B cell (primary cell): ENCODE data around the gene SETBP1. TPM values are rescaled to one million over a fixed set of nuclear protein-coding genes. Genes with fewer than 3 reads are reported as not detected.

Experiments
- ATAC-seq: fragments of 200-7000 bp; cut with Tn5 transposase; one replicate; pipeline ENCODE4 v1.10.0; 2021; ENCODE audit warnings: low read depth, mild to moderate bottlenecking, moderate number of reproducible peaks, moderate library complexity
- CTCF ChIA-PET: fragments of 350-600 bp; sonication (Branson Sonifier 250); formaldehyde crosslinking; loops from one replicate; lab custom pipeline; 2021; ENCODE audit warnings: antibody characterized with exemption, inconsistent platforms; lab: Charles Lee
- POLR2A ChIA-PET: fragments of 350-600 bp; sonication (Branson Sonifier 250); formaldehyde crosslinking; loops from one replicate; lab custom pipeline; 2021; ENCODE audit warnings: antibody characterized with exemption; lab: Charles Lee
- DNase-seq: peaks from one replicate; pipeline ENCODE4 v3.0.0; 2013
- H2AFZ ChIP-seq: 2 replicates; pipeline ENCODE4 v1.6.1; 2012; ENCODE audit warnings: mild to moderate bottlenecking, low read depth, low read length; ENCODE audit not compliant: insufficient read depth, poor library complexity, severe bottlenecking
- H3K27ac ChIP-seq, 2 donors: 1 replicate in 1 of 2; 2 replicates in 1 of 2; pipeline ENCODE4 v1.5.1; 2012 to 2013; ENCODE audit warnings: low read length in 2 of 2, mild to moderate bottlenecking in 2 of 2, moderate library complexity in 1 of 2
- H3K27me3 ChIP-seq, 4 experiments: fragments of 200-600 bp in 1 of 4; sonication (generic) in 1 of 4; replicated peaks in 1 of 4; 1 replicate in 2 of 4; 2 replicates in 2 of 4; pipeline versions ENCODE4 v1.6.1 to v1.7.0; 2013 to 2016; ENCODE audit warnings: low read length in 3 of 4, mild to moderate bottlenecking in 2 of 4, mixed read lengths in 1 of 4, moderate library complexity in 1 of 4; ENCODE audit not compliant: insufficient read depth in 4 of 4, control insufficient read depth in 3 of 4; ENCODE audit errors: control extremely low read depth in 1 of 4
- H3K36me3 ChIP-seq, 2 experiments: replicated peaks in 1 of 2; 1 replicate in 1 of 2; 2 replicates in 1 of 2; pipeline versions ENCODE4 v1.6.1 to v1.7.1; 2013; ENCODE audit warnings: low read length in 1 of 2; ENCODE audit not compliant: insufficient read depth in 2 of 2, control insufficient read depth in 1 of 2; ENCODE audit errors: control extremely low read depth in 1 of 2, extremely low read depth in 1 of 2
- H3K4me1 ChIP-seq, 2 donors: fragments of 200-600 bp in 1 of 2; sonication (generic) in 1 of 2; 1 replicate in 1 of 2; 2 replicates in 1 of 2; pipeline versions ENCODE4 v1.5.1 to v1.6.1; 2013 to 2017; ENCODE audit warnings: low read length in 2 of 2; ENCODE audit not compliant: control insufficient read depth in 2 of 2, insufficient read depth in 2 of 2
- H3K4me2 ChIP-seq: replicated peaks from 2 replicates; pipeline ENCODE3; 2012; ENCODE audit warnings: mild to moderate bottlenecking, low read depth, low read length; ENCODE audit not compliant: poor library complexity, severe bottlenecking
- H3K4me3 ChIP-seq, 5 experiments: fragments of 200-600 bp in 1 of 5; sonication (generic) in 1 of 5; 1 replicate in 3 of 5; 2 replicates in 2 of 5; pipeline versions ENCODE4 v1.5.1 to v1.7.0; 2011 to 2016; ENCODE audit warnings: low read length in 4 of 5, mild to moderate bottlenecking in 4 of 5, low read depth in 2 of 5, control low read depth in 1 of 5, moderate library complexity in 1 of 5; ENCODE audit not compliant: insufficient read depth in 1 of 5; ENCODE audit errors: control extremely low read depth in 1 of 5, extremely low read depth in 1 of 5
- H3K79me2 ChIP-seq: fragments of 200-600 bp; sonication (generic); one replicate; pipeline ENCODE4 v1.6.0; 2016; ENCODE audit warnings: low read length; ENCODE audit not compliant: control insufficient read depth, insufficient read depth
- H3K9ac ChIP-seq: fragments of 200-600 bp; sonication (generic); 2 replicates; pipeline ENCODE4 v1.6.1; 2017; ENCODE audit warnings: mild to moderate bottlenecking, low read length, moderate library complexity
- H3K9me3 ChIP-seq, 3 donors: one replicate each; pipeline versions ENCODE4 v1.6.1 to v1.7.1; 2013; ENCODE audit warnings: low read length in 2 of 3; ENCODE audit not compliant: control insufficient read depth in 2 of 3, insufficient read depth in 1 of 3; ENCODE audit errors: control extremely low read depth in 1 of 3
- H4K20me1 ChIP-seq: 2 replicates; pipeline ENCODE4 v1.6.0; 2012; ENCODE audit warnings: mild to moderate bottlenecking, low read length; ENCODE audit not compliant: insufficient read depth, control insufficient read depth, poor library complexity, severe bottlenecking
- H3K27ac Mint-ChIP-seq: one replicate; pipeline ENCODE4 v1.8.0; 2021; ENCODE audit warnings: mixed read lengths
- H3K27me3 Mint-ChIP-seq: one replicate; pipeline ENCODE4 v1.8.0; 2021; ENCODE audit warnings: mixed read lengths
- H3K4me1 Mint-ChIP-seq: one replicate; pipeline ENCODE4 v1.8.0; 2021; ENCODE audit warnings: mixed read lengths
- H3K4me3 Mint-ChIP-seq: one replicate; pipeline ENCODE4 v1.8.0; 2021; ENCODE audit warnings: mixed read lengths
- H3K9me3 Mint-ChIP-seq: one replicate; pipeline ENCODE4 v1.8.0; 2022; ENCODE audit warnings: mixed read lengths; ENCODE audit not compliant: insufficient read depth
- EZH2 ChIP-seq: IDR thresholded peaks from 2 replicates; pipeline ENCODE4 v1.6.1; 2012; ENCODE audit warnings: borderline replicate concordance, low read depth, mild to moderate bottlenecking, moderate library complexity, low read length; ENCODE audit not compliant: insufficient read depth, poor library complexity, severe bottlenecking
- WGBS: methylation state at CpG from one replicate; pipeline ENCODE4 v1.1.5; 2013; ENCODE audit warnings: missing lambda C conversion rate; ENCODE audit not compliant: insufficient coverage; 5-methylcytosine and 5-hydroxymethylcytosine counted together
- intact Hi-C: fragments of 100-400 bp; cut with micrococcal nuclease; formaldehyde crosslinking; loops from one replicate; pipeline ENCODE4 v1.10.0; 2022
- polyA plus RNA-seq: library from polyadenylated mRNA; depleted of rRNA; stranded (reverse); fragments of >200 nt; gene quantifications from 2 replicates; pipeline ENCODE4 v1.2.3, GENCODE V29; 2012
- total RNA-seq, 2 donors: library from RNA; stranded (reverse); fragments of 120-200 nt in 1 of 2; gene quantifications; 1 replicate in 1 of 2; 2 replicates in 1 of 2; pipeline versions ENCODE4 v1.2.3 to v1.2.4, GENCODE V29; 2013 to 2022
- TF ChIP-seq, protein P1 (sequence below): fragments of 200-600 bp; IDR thresholded peaks from one replicate; pipeline ENCODE4 v1.8.0; 2022; ENCODE audit warnings: antibody characterized with exemption, mild to moderate bottlenecking

The SETBP1 gene
- total and polyA plus RNA-seq, 2 donors (not counting 1 experiment from before 2014, with no cell fraction given), result 15.1 to 129 TPM

- DNase-seq, result no peak
- no peak overlapping the region for H3K27ac Mint-ChIP-seq
Observed at GRCh38 chr18:44915661-44916060, 235.0 kb downstream of the SETBP1 start.

GRCh38 chr18:44916429-44917207, 235.9 kb downstream of the SETBP1 start:
- H3K9me3 Mint-ChIP-seq, result no peaks in the 10 kb centered on the region
- H3K4me3 Mint-ChIP-seq, result no peak overlapping the region
- Histone ChIP-seq H3K27ac (no peak overlapping the region), H3K4me2 (no peak overlapping the region), H3K4me1 (peaks cover 14 to 16% of the 10 kb centered on the region in 2 donors), H2AFZ (no peak overlapping the region), H3K9ac (no peak overlapping the region), H3K9me3 (no peaks in the 10 kb centered on the region), H3K79me2 (peaks cover 80% of the 10 kb centered on the region), H4K20me1 (peaks cover 38% of the 10 kb centered on the region), H3K36me3 (no peaks in the 10 kb centered on the region), H3K4me3 (no peak overlapping the region), H3K27me3 (no peaks in the 10 kb centered on the region)
- no peak overlapping the region for H3K27ac Mint-ChIP-seq
- H3K27me3 Mint-ChIP-seq, result no peaks in the 10 kb centered on the region
- 93% methylated on average over 2 of the region's 4 CpGs for WGBS
- ATAC-seq (no peak), DNase-seq (no peak)
- TF ChIP-seq EZH2, result no peak
- TF ChIP-seq, protein P1, sequence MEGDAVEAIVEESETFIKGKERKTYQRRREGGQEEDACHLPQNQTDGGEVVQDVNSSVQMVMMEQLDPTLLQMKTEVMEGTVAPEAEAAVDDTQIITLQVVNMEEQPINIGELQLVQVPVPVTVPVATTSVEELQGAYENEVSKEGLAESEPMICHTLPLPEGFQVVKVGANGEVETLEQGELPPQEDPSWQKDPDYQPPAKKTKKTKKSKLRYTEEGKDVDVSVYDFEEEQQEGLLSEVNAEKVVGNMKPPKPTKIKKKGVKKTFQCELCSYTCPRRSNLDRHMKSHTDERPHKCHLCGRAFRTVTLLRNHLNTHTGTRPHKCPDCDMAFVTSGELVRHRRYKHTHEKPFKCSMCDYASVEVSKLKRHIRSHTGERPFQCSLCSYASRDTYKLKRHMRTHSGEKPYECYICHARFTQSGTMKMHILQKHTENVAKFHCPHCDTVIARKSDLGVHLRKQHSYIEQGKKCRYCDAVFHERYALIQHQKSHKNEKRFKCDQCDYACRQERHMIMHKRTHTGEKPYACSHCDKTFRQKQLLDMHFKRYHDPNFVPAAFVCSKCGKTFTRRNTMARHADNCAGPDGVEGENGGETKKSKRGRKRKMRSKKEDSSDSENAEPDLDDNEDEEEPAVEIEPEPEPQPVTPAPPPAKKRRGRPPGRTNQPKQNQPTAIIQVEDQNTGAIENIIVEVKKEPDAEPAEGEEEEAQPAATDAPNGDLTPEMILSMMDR, result no peak
- ChIA-PET POLR2A (no interaction called here), CTCF (interaction anchor here (1.2 kb wide), 1 partner anchor 296 kb away, joined by 3 read pairs; no protein-coding TSS in a partner anchor)
- H3K4me1 Mint-ChIP-seq, result peaks cover 45% of the 10 kb centered on the region
- intact Hi-C loops, result no loop called here

More at GRCh38 chr18:44915661-44916060, 235.0 kb downstream of the SETBP1 start:
- POLR2A ChIA-PET, result no interaction called here
- H3K36me3 ChIP-seq, result no peaks in the 10 kb centered on the region
- TF ChIP-seq EZH2, result no peak
- TF ChIP-seq, protein P1, result no peak
- no peak overlapping the region for H3K27ac ChIP-seq
- H3K79me2 ChIP-seq, result peaks cover 81% of the 10 kb centered on the region
- ATAC-seq, result no peak
- H3K27me3 ChIP-seq, result no peaks in the 10 kb centered on the region
- H3K9me3 ChIP-seq, result no peaks in the 10 kb centered on the region
- WGBS, result 100% methylated on average over 1 of the region's 2 CpGs
- peaks cover 32% of the 10 kb centered on the region for H4K20me1 ChIP-seq
- H3K9me3 Mint-ChIP-seq, result no peaks in the 10 kb centered on the region
- CTCF ChIA-PET, result no interaction called here
- H3K4me1 Mint-ChIP-seq, result peaks cover 54% of the 10 kb centered on the region
- no peak overlapping the region for H3K4me2 ChIP-seq
- no peak overlapping the region for H2AFZ ChIP-seq
- H3K4me1 ChIP-seq, result peaks cover 19 to 21% of the 10 kb centered on the region in 2 donors
- H3K4me3 ChIP-seq, result no peak overlapping the region
- H3K27me3 Mint-ChIP-seq, result no peaks in the 10 kb centered on the region
- H3K9ac ChIP-seq, result no peak overlapping the region
- H3K4me3 Mint-ChIP-seq, result no peak overlapping the region
- intact Hi-C loops, result no loop called here
